Activated naive CD4-positive, alpha-beta T cell treated with anti-CD3 and anti-CD28 coated beads for 36 hours (primary cell): ENCODE results near the gene ATF7. TPM values are rescaled to one million over a fixed set of nuclear protein-coding genes. Genes with fewer than 3 reads are reported as not detected.
"Not testable (repeated sequence)": the region's sequence is repeated elsewhere in the genome, so short reads cannot be mapped to it uniquely, and the experiment has no call there.

Experiments
- CTCF ChIA-PET: fragments of 350-600 bp; sonication (Branson Sonifier 250); formaldehyde crosslinking; loops from one replicate; lab custom pipeline; 2021; ENCODE audit warnings: antibody characterized with exemption; lab: Charles Lee
- DNase-seq: peaks from one replicate; pipeline ENCODE4 v3.0.0-alpha.2; 2020
- H3K27ac Mint-ChIP-seq: one replicate; pipeline ENCODE4 v1.8.0; 2021; ENCODE audit warnings: mild to moderate bottlenecking, mixed read lengths
- H3K27me3 Mint-ChIP-seq: one replicate; pipeline ENCODE4 v1.8.0; 2021; ENCODE audit warnings: low read depth, mixed read lengths
- H3K36me3 Mint-ChIP-seq: one replicate; pipeline ENCODE4 v1.8.0; 2021; ENCODE audit warnings: low read depth, mixed read lengths
- H3K4me1 Mint-ChIP-seq: one replicate; pipeline ENCODE4 v1.8.0; 2021; ENCODE audit warnings: low read depth, mixed read lengths
- H3K4me3 Mint-ChIP-seq: one replicate; pipeline ENCODE4 v1.8.0; 2021; ENCODE audit warnings: mild to moderate bottlenecking, moderate library complexity, mixed read lengths
- H3K9me3 Mint-ChIP-seq: one replicate; pipeline ENCODE4 v1.8.0; 2021; ENCODE audit warnings: mixed read lengths
- intact Hi-C: fragments of 100-400 bp; cut with micrococcal nuclease; formaldehyde crosslinking; loops from one replicate; pipeline ENCODE4 v1.15.1; 2023
- total RNA-seq, 2 experiments: library from RNA; stranded (reverse); gene quantifications; one replicate each; pipeline ENCODE4 v1.2.3, GENCODE V29; 2021

ATF7 gene
- total RNA-seq, 2 experiments from 2014 or later = 19.7 to 19.8 TPM

- peaks cover 25% of the 10 kb centered on the region for H3K36me3 Mint-ChIP-seq
- H3K27me3 Mint-ChIP-seq = no peaks in the 10 kb centered on the region
- no peak overlapping the region for H3K27ac Mint-ChIP-seq
- peaks cover 2% of the 10 kb centered on the region for H3K4me1 Mint-ChIP-seq
- no peaks in the 10 kb centered on the region for H3K9me3 Mint-ChIP-seq
- DNase-seq = no peak
- no peak overlapping the region for H3K4me3 Mint-ChIP-seq
- intact Hi-C loops = no loop called here
- CTCF ChIA-PET = interaction anchor here (0.5 to 3.0 kb wide), 5 partner anchors 10 to 130 kb away, joined by 3 to 16 read pairs (median 4); no protein-coding TSS in a partner anchor
Observed at GRCh38 chr12:53482626-53483168, 143.5 kb downstream of the ATF7 start.

DNA sequence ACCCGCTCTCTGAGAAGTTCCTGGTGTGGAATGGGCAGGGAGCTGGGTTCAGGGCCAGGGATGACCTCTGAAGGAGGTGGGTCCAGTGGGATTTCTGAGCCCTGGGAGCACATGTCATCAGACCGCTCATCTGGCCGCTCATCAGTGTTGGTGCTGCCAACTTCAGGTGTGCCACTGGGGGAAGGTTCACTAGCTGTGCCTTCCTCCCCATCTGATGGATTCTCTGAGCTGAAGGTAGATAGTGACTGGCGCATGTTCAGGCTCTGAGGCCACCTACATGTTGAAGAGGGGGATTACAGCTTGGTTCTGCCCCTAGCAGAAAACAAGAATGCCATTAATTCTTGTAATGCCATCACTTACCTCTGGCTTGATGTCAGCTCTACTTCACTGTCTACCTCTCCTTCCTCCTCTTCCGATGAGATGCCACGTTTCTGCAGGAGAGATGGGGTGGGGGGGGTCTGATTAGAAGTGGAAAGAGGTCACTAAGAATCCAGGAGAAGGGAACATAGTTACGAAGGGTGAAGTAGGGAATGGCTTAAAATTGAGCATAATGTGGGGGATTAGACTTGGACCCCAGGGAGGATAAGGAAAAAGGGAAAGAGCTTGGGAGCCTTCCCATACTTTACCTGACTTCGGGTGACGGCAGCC lies 144.1 kb downstream of the ATF7 start:
- Mint-ChIP-seq H3K4me3 (no peak overlapping the region), H3K36me3 (peaks cover 26% of the 10 kb centered on the region), H3K9me3 (no peaks in the 10 kb centered on the region), H3K27me3 (no peaks in the 10 kb centered on the region), H3K27ac (peak overlapping the region; percentile 54), H3K4me1 (peaks cover 4% of the 10 kb centered on the region)
- CTCF ChIA-PET = interaction anchor here (0.6 to 3.0 kb wide), 7 partner anchors 8 to 129 kb away, joined by 3 to 16 read pairs (median 4); partner anchors contain the start of gene NPFF
- intact Hi-C loops = no loop called here
- no peak for DNase-seq

DNA sequence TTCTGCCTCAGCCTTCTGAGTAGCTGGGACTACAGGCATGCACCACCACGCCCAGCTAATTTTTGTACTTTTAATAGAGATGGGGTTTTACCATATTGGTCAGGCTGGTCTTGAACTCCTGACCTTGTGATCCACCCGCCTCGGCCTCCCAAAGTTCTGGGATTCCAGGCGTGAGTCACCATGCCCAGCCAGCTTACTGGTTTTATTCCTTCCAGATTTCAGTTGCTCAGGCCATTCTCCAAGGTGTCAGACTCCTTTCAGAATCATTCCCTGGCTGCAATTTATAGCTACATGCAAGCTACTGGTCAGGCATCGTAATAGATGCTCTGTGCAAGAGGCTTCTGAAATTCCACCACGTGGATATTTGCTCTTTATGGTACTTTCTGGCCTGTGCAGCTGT lies 144.7 kb downstream of the ATF7 start:
- Mint-ChIP-seq H3K27ac (peak overlapping the region; percentile 54), H3K36me3 (peaks cover 30% of the 10 kb centered on the region)
- H3K9me3 Mint-ChIP-seq, DNase-seq, H3K27me3 Mint-ChIP-seq, intact Hi-C loops, H3K4me1 Mint-ChIP-seq, H3K4me3 Mint-ChIP-seq: not testable (repeated sequence)
- CTCF ChIA-PET = interaction anchor here (0.6 to 3.0 kb wide), 7 partner anchors 8 to 129 kb away, joined by 3 to 16 read pairs (median 4); partner anchors contain the start of gene NPFF

- Mint-ChIP-seq H3K36me3 (peaks cover 32% of the 10 kb centered on the region), H3K27me3 (no peaks in the 10 kb centered on the region), H3K9me3 (no peaks in the 10 kb centered on the region), H3K4me3 (no peak overlapping the region), H3K27ac (no peak overlapping the region), H3K4me1 (peaks cover 15% of the 10 kb centered on the region)
- intact Hi-C loops = no loop called here
- DNase-seq = no peak
- CTCF ChIA-PET = interaction anchor here (0.6 to 3.0 kb wide), 4 partner anchors 12 to 84 kb away, joined by 3 to 16 read pairs (median 6); partner anchors contain the start of gene NPFF
Observed at GRCh38 chr12:53480491-53481442, 145.4 kb downstream of the ATF7 start.

DNA sequence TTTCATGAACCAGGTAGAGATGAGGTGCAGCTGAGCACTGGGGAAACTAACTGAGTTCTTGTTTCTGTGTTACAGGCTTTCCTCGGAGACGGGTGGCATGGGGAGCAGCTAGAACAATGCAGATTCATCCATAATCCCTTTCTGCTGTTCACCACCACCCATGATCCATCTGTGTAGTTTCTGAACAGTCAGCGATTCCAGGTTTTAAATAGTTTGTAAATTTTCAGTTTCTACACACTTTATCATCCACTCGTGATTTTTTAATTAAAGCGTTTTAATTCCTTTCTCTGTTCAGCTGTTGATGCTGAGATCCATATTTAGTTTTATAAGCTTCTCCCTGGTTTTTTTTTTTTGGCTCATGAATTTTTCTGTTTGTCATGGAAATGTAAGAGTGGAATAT lies 146.9 kb downstream of the ATF7 start:
- Mint-ChIP-seq H3K4me3 (no peak overlapping the region), H3K27me3 (no peaks in the 10 kb centered on the region), H3K9me3 (no peaks in the 10 kb centered on the region), H3K4me1 (peaks cover 28% of the 10 kb centered on the region), H3K36me3 (peaks cover 44% of the 10 kb centered on the region), H3K27ac (peak overlapping the region; percentile 30)
- CTCF ChIA-PET = interaction anchor here (0.6 to 2.0 kb wide), 2 partner anchors 29 to 163 kb away, joined by 4 to 5 read pairs; no protein-coding TSS in a partner anchor
- intact Hi-C loops = no loop called here
- no peak for DNase-seq

GRCh38 chr12:53478865-53479264 lies 147.3 kb downstream of the ATF7 start:
- intact Hi-C loops = no loop called here
- Mint-ChIP-seq H3K27me3 (no peaks in the 10 kb centered on the region), H3K9me3 (no peaks in the 10 kb centered on the region), H3K4me1 (peaks cover 32% of the 10 kb centered on the region), H3K4me3 (no peak overlapping the region), H3K27ac (peak overlapping the region; percentile 30), H3K36me3 (peaks cover 48% of the 10 kb centered on the region)
- no peak for DNase-seq
- CTCF ChIA-PET = interaction anchor here (0.6 to 2.0 kb wide), 3 partner anchors 29 to 133 kb away, joined by 3 to 5 read pairs (median 5); no protein-coding TSS in a partner anchor

DNA sequence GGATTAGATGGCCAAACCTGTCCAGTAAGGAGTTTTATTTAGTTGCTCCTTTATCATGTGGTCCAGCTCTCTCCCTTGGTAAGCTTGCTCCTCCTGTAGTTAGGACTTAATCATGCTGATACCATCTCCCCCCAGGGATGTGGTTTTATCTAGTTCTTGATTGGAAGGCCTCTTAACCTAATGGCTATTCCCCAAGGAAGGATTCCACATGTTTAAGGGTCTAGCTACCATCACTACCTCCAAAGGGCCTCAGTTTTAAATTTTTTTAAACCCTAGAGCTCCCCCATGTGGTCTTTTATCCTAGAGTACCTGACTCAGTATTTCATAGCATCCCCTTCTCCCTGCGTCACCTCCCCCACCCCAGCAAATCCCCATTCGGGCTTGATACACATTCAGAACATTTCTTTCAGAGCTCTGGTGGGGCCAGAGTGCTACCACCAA lies 149.4 kb downstream of the ATF7 start:
- Mint-ChIP-seq H3K4me1 (peaks cover 51% of the 10 kb centered on the region), H3K27me3 (no peaks in the 10 kb centered on the region), H3K27ac (peak overlapping the region; percentile 27), H3K9me3 (no peaks in the 10 kb centered on the region), H3K4me3 (no peak overlapping the region), H3K36me3 (peaks cover 59% of the 10 kb centered on the region)
- CTCF ChIA-PET = interaction anchor here (0.6 to 5.3 kb wide), 13 partner anchors 13 to 150 kb away, joined by 3 to 40 read pairs (median 4); partner anchors contain the start of gene TARBP2
- no peak for DNase-seq
- intact Hi-C loops = no loop called here

DNA sequence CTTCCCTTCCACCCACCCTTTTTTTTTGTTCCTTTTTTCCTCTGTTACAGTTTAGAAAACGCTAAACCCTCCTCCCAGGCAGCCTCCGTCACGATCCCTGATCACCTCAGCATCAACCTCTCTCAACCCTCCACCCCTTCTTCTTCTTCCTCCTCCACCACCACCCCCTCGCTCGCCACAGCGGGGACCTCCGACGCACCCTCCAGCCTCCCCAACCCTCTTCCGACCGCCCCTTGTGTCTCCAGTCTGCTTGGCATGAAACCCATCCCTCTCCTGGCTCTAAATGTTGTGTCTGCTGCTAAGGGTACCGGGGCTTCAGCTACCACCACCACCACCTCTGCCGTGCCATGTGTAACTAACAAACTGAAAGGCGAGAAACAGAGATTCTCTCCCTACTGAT lies 151.4 kb downstream of the ATF7 start:
- peaks cover 68% of the 10 kb centered on the region for H3K36me3 Mint-ChIP-seq
- no peak overlapping the region for H3K4me3 Mint-ChIP-seq
- H3K9me3 Mint-ChIP-seq = no peaks in the 10 kb centered on the region
- intact Hi-C loops = no loop called here
- H3K27me3 Mint-ChIP-seq = no peaks in the 10 kb centered on the region
- H3K27ac Mint-ChIP-seq = peak overlapping the region; percentile 64
- CTCF ChIA-PET = interaction anchor here (0.7 to 5.3 kb wide), 9 partner anchors 8 to 130 kb away, joined by 3 to 40 read pairs (median 6); no protein-coding TSS in a partner anchor
- peaks cover 62% of the 10 kb centered on the region for H3K4me1 Mint-ChIP-seq
- DNase-seq = no peak

- H3K9me3 Mint-ChIP-seq = no peaks in the 10 kb centered on the region
- H3K4me1 Mint-ChIP-seq = peaks cover 62% of the 10 kb centered on the region
- intact Hi-C loops = no loop called here
- peak overlapping the region; percentile 64 for H3K27ac Mint-ChIP-seq
- no peak overlapping the region for H3K4me3 Mint-ChIP-seq
- CTCF ChIA-PET = interaction anchor here (0.5 to 5.3 kb wide), 8 partner anchors 8 to 152 kb away, joined by 3 to 40 read pairs (median 4); no protein-coding TSS in a partner anchor
- DNase-seq = no peak
- H3K27me3 Mint-ChIP-seq = no peaks in the 10 kb centered on the region
- H3K36me3 Mint-ChIP-seq = peaks cover 65% of the 10 kb centered on the region
Observed at GRCh38 chr12:53474077-53474476, 152.1 kb downstream of the ATF7 start.

DNA sequence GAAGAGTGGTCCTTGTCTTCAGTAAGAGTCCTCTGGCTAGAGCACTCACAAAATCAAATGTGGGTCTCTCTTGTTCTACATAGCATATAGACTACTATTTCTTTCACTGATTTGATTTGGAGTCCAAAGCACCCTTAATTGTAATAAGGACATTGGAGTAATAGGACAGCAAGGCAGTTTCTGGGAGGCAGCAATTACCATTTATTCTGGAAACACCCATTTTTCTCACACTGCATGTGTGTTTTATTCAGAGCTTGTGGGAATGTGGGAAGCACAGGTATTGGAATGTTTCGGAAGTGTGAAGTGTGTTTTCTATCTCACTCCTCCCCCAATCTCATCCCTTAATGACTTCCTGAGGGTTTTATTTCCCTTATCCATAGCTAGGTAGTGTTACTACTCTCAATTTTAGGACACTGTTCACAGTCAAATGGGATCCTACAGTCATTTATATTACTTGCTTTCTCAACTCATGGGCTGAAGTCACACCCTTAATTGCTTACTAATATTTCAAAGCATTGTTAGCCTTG lies 154.1 kb downstream of the ATF7 start:
- Mint-ChIP-seq H3K9me3 (no peaks in the 10 kb centered on the region), H3K27me3 (no peaks in the 10 kb centered on the region), H3K4me3 (no peak overlapping the region), H3K27ac (peak overlapping the region; percentile 50), H3K36me3 (peaks cover 68% of the 10 kb centered on the region), H3K4me1 (peaks cover 65% of the 10 kb centered on the region)
- CTCF ChIA-PET = interaction anchor here (5.3 kb wide), 1 partner anchor 38 kb away, joined by 40 read pairs; no protein-coding TSS in a partner anchor
- DNase-seq = no peak
- intact Hi-C loops = no loop called here

- H3K27me3 Mint-ChIP-seq = no peaks in the 10 kb centered on the region
- intact Hi-C loops = no loop called here
- DNase-seq = no peak
- no peak overlapping the region for H3K4me3 Mint-ChIP-seq
- CTCF ChIA-PET = interaction anchor here (1.0 to 1.1 kb wide), 2 partner anchors 33 to 123 kb away, joined by 3 read pairs; partner anchors contain the start of gene TARBP2
- peaks cover 71% of the 10 kb centered on the region for H3K36me3 Mint-ChIP-seq
- H3K27ac Mint-ChIP-seq = peak overlapping the region; percentile 74
- peaks cover 40% of the 10 kb centered on the region for H3K4me1 Mint-ChIP-seq
- no peaks in the 10 kb centered on the region for H3K9me3 Mint-ChIP-seq
Observed at GRCh38 chr12:53468282-53468681, 157.9 kb downstream of the ATF7 start.
